Thyroid gland (tissue), 4 donors: ENCODE data around the gene GALNT17. TPM values are rescaled to one million over a fixed set of nuclear protein-coding genes. Genes with fewer than 3 reads are reported as not detected.

ENCODE experiments used
- DNase-seq, 2 donors: peaks; one replicate each; pipeline ENCODE4 v3.0.0-alpha.2; 2019
- H3K27ac ChIP-seq, 3 donors: fragments of 200-600 bp; sonication (generic); 1 replicate in 2 of 3; 2 replicates in 1 of 3; pipeline ENCODE4 v1.5.1; 2016 to 2019; ENCODE audit warnings: mild to moderate bottlenecking in 1 of 3, moderate library complexity in 1 of 3
- H3K27me3 ChIP-seq: fragments of 200-600 bp; sonication (generic); one replicate; pipeline ENCODE4 v1.5.1; 2019
- H3K36me3 ChIP-seq, 2 donors: fragments of 200-600 bp; sonication (generic); one replicate each; pipeline ENCODE4 v1.5.1; 2016 to 2019
- H3K4me1 ChIP-seq, 2 donors: fragments of 200-600 bp; sonication (generic); one replicate each; pipeline ENCODE4 v1.5.1; 2017 to 2019
- H3K4me3 ChIP-seq, 3 donors: fragments of 200-600 bp; sonication (generic); replicated peaks in 1 of 3; 1 replicate in 2 of 3; 2 replicates in 1 of 3; pipeline ENCODE4 v1.5.1; 2016; ENCODE audit warnings: mild to moderate bottlenecking in 1 of 3
- H3K9me3 ChIP-seq: fragments of 200-600 bp; sonication (generic); one replicate; pipeline ENCODE4 v1.5.1; 2017
- POLR2A ChIP-seq, 2 donors: fragments of 450-650 bp; IDR thresholded peaks; one replicate each; pipeline ENCODE4 v1.6.1; 2017; ENCODE audit warnings: antibody characterized with exemption in 2 of 2, mild to moderate bottlenecking in 2 of 2, moderate library complexity in 1 of 2
- WGBS, 2 donors: methylation state at CpG; one replicate each; pipeline ENCODE4 v1.1.5; 2017; 5-methylcytosine and 5-hydroxymethylcytosine counted together
- intact Hi-C: fragments of 100-400 bp; cut with DNase I; formaldehyde crosslinking; loops from one replicate; pipeline ENCODE4 v1.15.1; 2023
- total RNA-seq, 4 donors: library from RNA; depleted of rRNA; stranded (reverse); fragments of >200 nt; gene quantifications; one replicate each; pipeline ENCODE4 v1.2.3, GENCODE V29; 2016
- TF ChIP-seq, protein P1 (sequence below), 6 experiments: fragments of 200-600 bp in 3 of 6; fragments of 450-650 bp in 3 of 6; sonication (generic) in 3 of 6; IDR thresholded peaks; one replicate each; pipeline ENCODE4 v1.5.1; 2016 to 2019; ENCODE audit warnings: antibody characterized with exemption in 6 of 6, mild to moderate bottlenecking in 2 of 6, inconsistent platforms in 1 of 6, moderate library complexity in 1 of 6

Gene GALNT17
- total RNA-seq, 4 donors from 2014 or later, result 5.8 to 63.8 (median 37.1) TPM

DNA sequence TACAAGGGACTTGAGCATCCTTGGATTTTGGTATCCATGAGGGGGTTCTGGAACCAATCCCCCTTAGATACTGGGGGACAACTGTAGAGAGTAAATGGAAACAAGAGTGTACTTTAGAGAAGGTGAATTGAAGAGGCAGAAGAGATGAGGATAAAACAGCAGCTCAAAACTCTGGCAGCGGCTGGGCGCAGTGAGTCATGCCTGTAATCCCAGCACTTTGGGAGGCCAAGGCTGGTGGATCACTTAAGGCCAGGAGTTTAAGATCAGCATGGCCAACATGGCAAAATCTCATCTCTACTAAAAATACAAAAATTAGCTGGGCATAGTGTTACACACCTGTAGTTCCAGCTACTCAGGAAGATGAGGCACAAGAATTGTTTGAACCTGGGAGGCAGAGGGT is 218.7 kb downstream of the GALNT17 start:
- H3K27ac ChIP-seq, result no peak overlapping the region
- H3K4me1 ChIP-seq, result peaks cover 0 to 7% of the 10 kb centered on the region in 2 donors
- no peaks in the 10 kb centered on the region for H3K27me3 ChIP-seq
- DNase-seq, result no peak
- no peaks in the 10 kb centered on the region for H3K36me3 ChIP-seq
- H3K9me3 ChIP-seq, result no peaks in the 10 kb centered on the region
- H3K4me3 ChIP-seq, result no peak overlapping the region
- intact Hi-C loops, result no loop called here
- WGBS, 2 donors, result 65 to 100% methylated on average over 2 of the region's 2 CpGs
- TF ChIP-seq, protein P1, sequence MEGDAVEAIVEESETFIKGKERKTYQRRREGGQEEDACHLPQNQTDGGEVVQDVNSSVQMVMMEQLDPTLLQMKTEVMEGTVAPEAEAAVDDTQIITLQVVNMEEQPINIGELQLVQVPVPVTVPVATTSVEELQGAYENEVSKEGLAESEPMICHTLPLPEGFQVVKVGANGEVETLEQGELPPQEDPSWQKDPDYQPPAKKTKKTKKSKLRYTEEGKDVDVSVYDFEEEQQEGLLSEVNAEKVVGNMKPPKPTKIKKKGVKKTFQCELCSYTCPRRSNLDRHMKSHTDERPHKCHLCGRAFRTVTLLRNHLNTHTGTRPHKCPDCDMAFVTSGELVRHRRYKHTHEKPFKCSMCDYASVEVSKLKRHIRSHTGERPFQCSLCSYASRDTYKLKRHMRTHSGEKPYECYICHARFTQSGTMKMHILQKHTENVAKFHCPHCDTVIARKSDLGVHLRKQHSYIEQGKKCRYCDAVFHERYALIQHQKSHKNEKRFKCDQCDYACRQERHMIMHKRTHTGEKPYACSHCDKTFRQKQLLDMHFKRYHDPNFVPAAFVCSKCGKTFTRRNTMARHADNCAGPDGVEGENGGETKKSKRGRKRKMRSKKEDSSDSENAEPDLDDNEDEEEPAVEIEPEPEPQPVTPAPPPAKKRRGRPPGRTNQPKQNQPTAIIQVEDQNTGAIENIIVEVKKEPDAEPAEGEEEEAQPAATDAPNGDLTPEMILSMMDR (IDR thresholded peaks at IDR 0.05), result no peak
- no peak for TF ChIP-seq POLR2A (IDR thresholded peaks at IDR 0.05)

DNA sequence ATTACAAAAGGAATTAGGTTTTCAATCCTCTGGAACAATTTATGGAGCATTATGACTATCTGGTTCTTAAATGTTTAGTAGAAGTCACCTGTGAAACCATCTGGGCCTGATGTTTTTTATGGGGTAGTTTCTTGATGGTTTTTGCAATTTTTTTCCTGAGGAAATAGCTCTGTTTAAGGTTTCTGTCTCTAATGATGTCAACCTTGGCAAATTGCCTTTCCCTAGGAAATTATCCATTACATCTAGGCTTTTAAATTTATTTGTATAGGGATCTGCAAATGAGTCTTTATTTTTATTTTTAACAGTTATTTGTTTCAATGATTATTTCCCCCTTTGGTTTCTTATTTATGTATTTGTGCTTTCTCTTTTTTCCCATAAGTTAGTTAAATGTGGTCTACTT is 222.8 kb downstream of the GALNT17 start:
- no peak overlapping the region for H3K4me3 ChIP-seq
- H3K9me3 ChIP-seq, result no peaks in the 10 kb centered on the region
- peaks cover 0 to 1% of the 10 kb centered on the region in 2 donors for H3K4me1 ChIP-seq
- TF ChIP-seq, protein P1 (IDR thresholded peaks at IDR 0.05), result no peak
- no peak for TF ChIP-seq POLR2A (IDR thresholded peaks at IDR 0.05)
- intact Hi-C loops, result no loop called here
- no peaks in the 10 kb centered on the region for H3K27me3 ChIP-seq
- H3K27ac ChIP-seq, result no peak overlapping the region
- no peaks in the 10 kb centered on the region for H3K36me3 ChIP-seq
- DNase-seq, result no peak

DNA sequence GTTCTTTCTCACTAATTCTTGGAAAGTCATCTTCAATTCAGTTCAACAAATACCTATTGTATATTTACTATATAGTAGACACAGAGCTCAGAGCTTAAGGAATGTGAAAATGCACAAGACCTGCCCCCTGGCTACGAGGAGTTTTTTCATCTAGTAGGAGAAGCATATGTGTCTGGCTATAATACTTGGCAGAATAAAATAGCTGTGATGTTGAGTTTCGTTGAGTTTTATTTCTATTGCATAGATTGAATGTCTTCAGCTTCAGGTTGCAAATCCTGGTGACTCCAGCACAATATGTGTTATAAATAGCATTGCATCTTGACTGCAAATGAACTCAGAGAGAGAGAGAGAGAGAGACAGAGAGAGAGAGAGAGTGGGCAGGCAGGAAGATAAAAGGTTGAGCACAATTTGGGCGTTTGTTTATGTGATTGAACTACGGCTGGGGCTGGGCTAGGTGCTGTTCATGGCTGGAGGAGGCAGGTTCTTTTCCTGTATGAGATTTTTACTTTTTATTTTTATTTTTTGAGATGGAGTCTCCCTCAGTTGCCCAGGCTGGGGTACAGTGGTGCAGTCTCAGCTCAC is 229.6 kb downstream of the GALNT17 start:
- no peak overlapping the region for H3K4me3 ChIP-seq
- WGBS, 2 donors, result 75 to 81% methylated on average over 4 of the region's 4 CpGs
- DNase-seq, result no peak
- H3K4me1 ChIP-seq, result no peaks in the 10 kb centered on the region
- no peaks in the 10 kb centered on the region for H3K27me3 ChIP-seq
- no peak overlapping the region for H3K27ac ChIP-seq
- TF ChIP-seq, protein P1 (IDR thresholded peaks at IDR 0.05), result no peak
- TF ChIP-seq POLR2A (IDR thresholded peaks at IDR 0.05), result no peak
- intact Hi-C loops, result no loop called here
- H3K36me3 ChIP-seq, result no peaks in the 10 kb centered on the region
- no peaks in the 10 kb centered on the region for H3K9me3 ChIP-seq

DNA sequence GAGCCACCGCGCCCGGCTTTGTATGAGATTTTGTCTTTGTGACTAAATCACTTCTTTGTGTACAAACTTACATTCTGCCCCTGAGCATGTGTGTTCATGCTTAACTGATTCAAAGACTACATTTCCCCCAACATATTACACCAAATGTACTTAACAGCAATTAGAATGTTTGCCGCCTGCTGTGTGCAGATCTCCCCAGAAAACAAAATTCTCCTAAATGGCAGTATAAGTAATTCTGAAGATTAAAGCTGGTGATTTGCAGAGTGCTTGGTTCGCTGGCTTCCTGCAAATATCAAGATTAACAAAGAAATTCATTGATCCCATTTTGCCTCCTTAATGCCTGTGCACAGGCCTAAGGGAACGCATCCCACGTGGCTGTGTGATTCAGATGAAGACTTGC is 230.3 kb downstream of the GALNT17 start:
- Histone ChIP-seq H3K36me3 (no peaks in the 10 kb centered on the region), H3K4me1 (no peaks in the 10 kb centered on the region), H3K27me3 (no peaks in the 10 kb centered on the region), H3K9me3 (no peaks in the 10 kb centered on the region), H3K27ac (no peak overlapping the region), H3K4me3 (no peak overlapping the region)
- TF ChIP-seq, protein P1 (IDR thresholded peaks at IDR 0.05), result no peak
- no peak for TF ChIP-seq POLR2A (IDR thresholded peaks at IDR 0.05)
- 95% methylated on average over 7 of the region's 7 CpGs for WGBS, 2 donors
- intact Hi-C loops, result no loop called here
- no peak for DNase-seq

DNA sequence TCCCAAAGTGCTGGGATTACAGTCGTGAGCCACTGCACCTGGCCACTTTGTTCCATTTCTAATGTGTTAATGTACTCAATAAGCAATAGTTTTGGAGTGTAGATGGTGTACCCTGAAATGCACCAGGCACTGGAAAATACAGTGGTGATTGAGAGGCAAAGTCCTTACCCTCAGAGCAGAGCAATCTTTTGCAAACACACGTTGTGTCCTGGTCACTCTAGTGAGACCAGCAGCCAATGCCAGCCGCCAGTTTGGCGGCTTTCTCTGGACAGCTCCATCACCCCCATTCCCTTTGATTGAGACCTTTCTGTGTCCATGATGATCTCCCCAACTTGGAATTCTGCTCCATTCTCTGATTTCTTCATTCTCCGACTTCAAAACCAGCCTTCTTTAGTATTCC is 231.3 kb downstream of the GALNT17 start:
- no peaks in the 10 kb centered on the region for H3K36me3 ChIP-seq
- no peaks in the 10 kb centered on the region for H3K9me3 ChIP-seq
- H3K27ac ChIP-seq, result no peak overlapping the region
- no peaks in the 10 kb centered on the region for H3K4me1 ChIP-seq
- TF ChIP-seq POLR2A (IDR thresholded peaks at IDR 0.05), result no peak
- TF ChIP-seq, protein P1 (IDR thresholded peaks at IDR 0.05), result no peak
- intact Hi-C loops, result no loop called here
- DNase-seq, result no peak
- no peak overlapping the region for H3K4me3 ChIP-seq
- no peaks in the 10 kb centered on the region for H3K27me3 ChIP-seq
- 76% methylated on average over 5 of the region's 5 CpGs for WGBS, 2 donors
